Endothelial cell of umbilical vein (primary cell): ENCODE measurements around the gene ATP6V1A. TPM values are rescaled to one million over a fixed set of nuclear protein-coding genes. Genes with fewer than 3 reads are reported as not detected.

Source experiments
- BruUV-seq: library from RNA; stranded (reverse); fragments of 400-500 nt; replicated peaks from 2 replicates; lab custom pipeline; 2021; lab: Mats Ljungman, UMichigan
- CTCF ChIA-PET: fragments of 300-600, 350-600 bp; sonication (Branson Sonifier 250); formaldehyde crosslinking; loops from one replicate; lab custom pipeline; 2021; ENCODE audit warnings: antibody characterized with exemption, inconsistent platforms; lab: Charles Lee
- POLR2A ChIA-PET: fragments of 300-600, 350-600 bp; sonication (Branson Sonifier 250); formaldehyde crosslinking; loops from one replicate; lab custom pipeline; 2021; ENCODE audit warnings: antibody characterized with exemption, inconsistent platforms; lab: Charles Lee
- DNase-seq: peaks from one replicate; pipeline ENCODE4 v3.0.0-alpha.2; 2011; ENCODE audit warnings: low read depth, low spot score
- FAIRE-seq: peaks from 2 replicates; lab custom pipeline; 2011; peaks lifted over from hg19 to GRCh38; lab: Jason Lieb, UNC
- H2AFZ ChIP-seq: 2 replicates; pipeline ENCODE4 v1.6.0; 2012; ENCODE audit warnings: low read depth, low read length, control low read depth, inconsistent platforms
- H3K27ac ChIP-seq: 2 replicates; pipeline ENCODE4 v1.5.1; 2011; ENCODE audit warnings: low read depth, mild to moderate bottlenecking, control low read depth, low read length, moderate library complexity; ENCODE audit not compliant: insufficient read depth
- H3K27me3 ChIP-seq, 2 experiments: 2 replicates each; pipeline versions ENCODE4 v1.6.0 to v1.6.1; 2011; ENCODE audit warnings: low read length in 2 of 2, mixed read lengths in 1 of 2; ENCODE audit not compliant: control insufficient read depth in 2 of 2, insufficient read depth in 2 of 2
- H3K36me3 ChIP-seq, 2 experiments: 2 replicates in 1 of 2; 3 replicates in 1 of 2; pipeline ENCODE4 v1.5.1; 2011; ENCODE audit warnings: low read length in 2 of 2, mild to moderate bottlenecking in 1 of 2, moderate library complexity in 1 of 2; ENCODE audit not compliant: control insufficient read depth in 2 of 2, insufficient read depth in 2 of 2; ENCODE audit errors: extremely low read depth in 1 of 2
- H3K4me1 ChIP-seq: 3 replicates; pipeline ENCODE4 v1.5.1; 2011; ENCODE audit warnings: mild to moderate bottlenecking, low read length; ENCODE audit not compliant: control insufficient read depth, insufficient read depth; ENCODE audit errors: extremely low read depth
- H3K4me2 ChIP-seq: 2 replicates; pipeline ENCODE4 v1.6.1; 2011; ENCODE audit warnings: low read length, control low read depth, mixed read lengths; ENCODE audit not compliant: insufficient read depth
- H3K4me3 ChIP-seq, 3 experiments: fragments of 200-600 bp in 1 of 3; sonication (generic), shearing (Covaris generic) in 1 of 3; replicated peaks in 1 of 3; 2 replicates each; pipeline ENCODE4 v1.5.1; 2011 to 2016; ENCODE audit warnings: control low read depth in 3 of 3, low read length in 3 of 3, mild to moderate bottlenecking in 2 of 3, inconsistent platforms in 1 of 3, low read depth in 1 of 3, moderate library complexity in 1 of 3; ENCODE audit not compliant: insufficient read depth in 1 of 3
- H3K79me2 ChIP-seq: 2 replicates; pipeline ENCODE4 v1.6.0; 2012; ENCODE audit warnings: low read length, inconsistent platforms; ENCODE audit not compliant: control insufficient read depth, insufficient read depth
- H3K9ac ChIP-seq: replicated peaks from 2 replicates; pipeline ENCODE3; 2011; ENCODE audit warnings: low read length, control low read depth; ENCODE audit not compliant: insufficient read depth; ENCODE audit errors: extremely low read depth
- H3K9me1 ChIP-seq: replicated peaks from 3 replicates; pipeline ENCODE4 v1.6.0; 2011; ENCODE audit warnings: mild to moderate bottlenecking, low read length; ENCODE audit not compliant: control insufficient read depth, insufficient read depth; ENCODE audit errors: extremely low read depth
- H3K9me3 ChIP-seq: replicated peaks from 2 replicates; pipeline ENCODE4 v1.5.1; 2012; ENCODE audit warnings: low read length, inconsistent platforms; ENCODE audit not compliant: control insufficient read depth, insufficient read depth
- H4K20me1 ChIP-seq: replicated peaks from 2 replicates; pipeline ENCODE3; 2011; ENCODE audit warnings: mild to moderate bottlenecking, low read length; ENCODE audit not compliant: control insufficient read depth, insufficient read depth; ENCODE audit errors: extremely low read depth
- CTCF ChIP-seq, 2 donors: IDR thresholded peaks; 1 replicate in 1 of 2; 2 replicates in 1 of 2; pipeline ENCODE4 v1.5.1; 2011; ENCODE audit warnings: low read length in 2 of 2, mild to moderate bottlenecking in 2 of 2, moderate library complexity in 2 of 2, control low read depth in 1 of 2, inconsistent platforms in 1 of 2, low read depth in 1 of 2; ENCODE audit not compliant: insufficient read depth in 1 of 2; ENCODE audit errors: extremely low read depth in 1 of 2
- EZH2 ChIP-seq: IDR thresholded peaks from 2 replicates; pipeline ENCODE4 v1.6.1; 2012; ENCODE audit warnings: borderline replicate concordance, low read depth, mild to moderate bottlenecking, moderate library complexity, low read length, inconsistent platforms; ENCODE audit not compliant: severe bottlenecking
- FOS ChIP-seq: IDR thresholded peaks from 2 replicates; pipeline ENCODE4 v1.6.1; 2011; ENCODE audit warnings: mild to moderate bottlenecking, low read length, moderate library complexity, borderline replicate concordance; ENCODE audit not compliant: insufficient read depth
- GATA2 ChIP-seq: IDR thresholded peaks from 2 replicates; pipeline ENCODE4 v1.7.0; 2011; ENCODE audit warnings: low read depth, mild to moderate bottlenecking, moderate library complexity, mixed read lengths, low read length; ENCODE audit not compliant: insufficient read length, insufficient read depth
- JUN ChIP-seq: IDR thresholded peaks from 2 replicates; pipeline ENCODE4 v1.6.1; 2011; ENCODE audit warnings: borderline replicate concordance, low read depth; ENCODE audit not compliant: insufficient read length, insufficient read depth
- MAX ChIP-seq: IDR thresholded peaks from 2 replicates; pipeline ENCODE4 v1.6.1; 2011; ENCODE audit not compliant: insufficient read depth, insufficient read length
- MYC ChIP-seq: IDR thresholded peaks from one replicate; pipeline ENCODE4 v1.6.1; 2011; ENCODE audit warnings: mild to moderate bottlenecking, low read depth, low read length
- POLR2A ChIP-seq: IDR thresholded peaks from 2 replicates; pipeline ENCODE4 v1.6.1; 2012; ENCODE audit warnings: low read depth, mild to moderate bottlenecking, control low read depth, low read length
- POLR2AphosphoS5 ChIP-seq: IDR thresholded peaks from 2 replicates; pipeline ENCODE4 v1.6.1; 2012; ENCODE audit warnings: low read depth, mild to moderate bottlenecking, control low read depth, low read length, moderate library complexity; ENCODE audit not compliant: insufficient read depth
- dilution Hi-C: fragments of 300-500 bp; cut with MboI; formaldehyde crosslinking; loops from one replicate; pipeline ENCODE4 v1.15.0; 2019; ENCODE audit warnings: low sequenced_read_pairs; ENCODE audit not compliant: extremely low pct_ligation_motif_present
- intact Hi-C: fragments of 100-400 bp; cut with micrococcal nuclease; formaldehyde crosslinking; loops from one replicate; pipeline ENCODE4 v1.10.0; 2022
- polyA plus RNA-seq, 4 experiments: library from polyadenylated mRNA; depleted of rRNA in 3 of 4; stranded (reverse) in 3 of 4; unstranded in 1 of 4; fragments of >200 nt; gene quantifications; 2 replicates each; pipeline versions ENCODE4 v1.2.1 to v1.2.3, GENCODE V29; 2011 to 2012; ENCODE audit warnings: missing spikeins in 1 of 4
- total RNA-seq: library from RNA; stranded (reverse); gene quantifications from 2 replicates; pipeline ENCODE4 v1.2.3, GENCODE V29; 2021

Gene ATP6V1A
- total and polyA plus RNA-seq, 2 donors (not counting 3 experiments of a cell fraction or from before 2014, with no cell fraction given), result 20.9 to 96.9 TPM

GRCh38 chr3:113743006-113743630 lies 3.7 kb upstream of the ATP6V1A start:
- Histone ChIP-seq H3K79me2 (peaks cover 91% of the 10 kb centered on the region), H4K20me1 (peaks cover 2% of the 10 kb centered on the region), H3K9me1 (no peaks in the 10 kb centered on the region), H2AFZ (no peak overlapping the region), H3K27me3 (no peaks in the 10 kb centered on the region), H3K4me2 (peak overlapping the region; percentile 95), H3K9ac (peak overlapping the region; percentile 6), H3K4me3 (peak overlapping the region in 1 of 3 experiments; percentile 95), H3K36me3 (no peaks in the 10 kb centered on the region), H3K27ac (no peak overlapping the region), H3K9me3 (no peaks in the 10 kb centered on the region), H3K4me1 (peaks cover 30% of the 10 kb centered on the region)
- BruUV-seq, result no TSS peak
- dilution Hi-C loops (no loop called here), intact Hi-C loops (no loop called here)
- TF ChIP-seq MYC (no peak), GATA2 (no peak), MAX (no peak), CTCF (IDR thresholded peaks at IDR 0.05; ENCODE audit: extremely low read depth in 1 of 2, insufficient read depth in 1 of 2, low read depth in 1 of 2, low read length in 2 of 2) (no peak), EZH2 (no peak), POLR2A (no peak), JUN (no peak), POLR2AphosphoS5 (no peak), FOS (no peak)
- POLR2A ChIA-PET, result no interaction called here
- FAIRE-seq, result no peak
- CTCF ChIA-PET, result no interaction called here
- no peak for DNase-seq
